GM21515 (cell line): ENCODE data around the gene PCED1B.

Experiments
- ATAC-seq: cut with Tn5 transposase; IDR thresholded peaks from one replicate; pipeline ENCODE4 v1.9.1; 2021; ENCODE audit not compliant: unreplicated experiment

Gene PCED1B

DNA sequence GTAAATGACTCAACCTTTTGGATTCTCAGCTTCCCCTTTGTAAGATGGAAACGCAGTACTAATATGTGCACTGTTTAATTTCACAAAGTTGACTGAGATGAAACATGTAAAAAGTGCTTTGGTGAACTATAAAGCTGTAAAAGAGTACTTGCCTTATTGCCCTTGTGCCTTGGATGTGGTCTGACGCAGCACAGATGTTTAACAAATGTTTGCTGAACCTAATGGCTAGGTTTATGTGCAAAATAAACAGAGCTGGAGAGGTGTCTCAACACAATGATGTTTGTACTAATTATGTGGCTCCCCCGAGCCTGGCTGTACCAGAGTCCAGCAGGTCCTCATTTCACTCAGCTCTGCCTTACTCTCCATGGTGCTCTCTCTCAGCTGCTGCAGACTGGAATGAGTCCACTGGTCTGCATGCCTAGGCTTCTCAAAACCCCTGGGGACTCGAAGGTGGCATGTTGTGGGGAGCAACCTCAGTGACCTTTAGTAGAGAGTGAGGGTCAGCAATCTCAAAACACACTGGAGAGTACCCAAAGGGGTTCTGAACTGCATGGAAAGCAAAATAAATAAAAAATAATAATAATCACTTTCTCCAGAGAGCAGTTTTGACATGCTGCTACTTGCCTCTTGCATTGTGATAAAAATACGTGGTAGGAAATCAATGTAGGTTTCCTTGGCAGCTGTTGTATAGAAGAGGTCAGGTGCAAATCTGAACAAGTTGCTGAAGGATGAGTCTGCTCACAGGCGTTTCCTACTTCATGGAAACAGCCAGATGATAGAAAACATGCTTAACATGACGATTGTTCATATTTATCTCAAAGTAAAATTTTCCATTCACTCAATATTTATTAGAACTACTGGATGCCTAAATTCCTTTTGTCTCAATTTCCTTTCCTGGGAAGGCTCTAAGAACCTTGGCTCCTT, 8.9 kb downstream of the PCED1B start:
- no peak for ATAC-seq

DNA sequence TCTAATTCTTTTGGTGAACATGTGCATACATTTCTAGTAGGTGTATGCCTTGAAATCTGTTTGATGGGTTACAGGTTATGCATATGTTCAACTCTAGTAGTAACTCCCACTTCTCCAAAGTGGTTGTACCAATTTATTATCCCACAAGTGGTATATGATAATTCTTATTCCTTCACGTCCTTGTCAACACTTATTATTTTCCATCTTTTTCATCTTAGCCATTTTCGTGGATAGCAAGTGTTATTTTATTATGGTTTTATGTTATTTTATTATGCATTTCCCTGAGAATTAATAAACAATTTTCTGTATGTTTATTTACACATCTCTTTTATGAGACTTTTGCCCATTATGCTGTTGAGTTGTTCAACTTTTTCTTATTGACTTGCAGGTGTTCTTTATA, 11.6 kb downstream of the PCED1B start:
- no peak for ATAC-seq

DNA sequence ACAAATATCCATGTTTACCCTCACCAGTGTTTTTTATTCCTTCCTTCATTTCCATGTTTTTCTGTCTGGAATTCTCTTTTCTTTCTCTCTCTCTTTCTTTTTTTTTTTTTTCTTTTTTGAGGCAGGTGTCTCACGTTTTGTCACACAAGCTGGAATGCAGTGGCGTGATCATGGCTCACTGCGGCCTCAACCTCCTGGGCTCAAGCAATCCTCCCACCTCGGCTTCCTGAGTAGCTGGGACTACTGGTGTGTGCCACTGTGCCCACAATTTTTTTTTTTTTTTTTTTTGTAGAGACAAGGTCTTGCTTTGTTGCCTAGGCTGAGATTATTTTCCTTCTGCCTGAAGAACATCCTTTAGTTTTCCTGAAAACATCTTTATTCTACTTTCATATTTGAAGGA, 15.4 kb downstream of the PCED1B start:
- no peak for ATAC-seq

DNA sequence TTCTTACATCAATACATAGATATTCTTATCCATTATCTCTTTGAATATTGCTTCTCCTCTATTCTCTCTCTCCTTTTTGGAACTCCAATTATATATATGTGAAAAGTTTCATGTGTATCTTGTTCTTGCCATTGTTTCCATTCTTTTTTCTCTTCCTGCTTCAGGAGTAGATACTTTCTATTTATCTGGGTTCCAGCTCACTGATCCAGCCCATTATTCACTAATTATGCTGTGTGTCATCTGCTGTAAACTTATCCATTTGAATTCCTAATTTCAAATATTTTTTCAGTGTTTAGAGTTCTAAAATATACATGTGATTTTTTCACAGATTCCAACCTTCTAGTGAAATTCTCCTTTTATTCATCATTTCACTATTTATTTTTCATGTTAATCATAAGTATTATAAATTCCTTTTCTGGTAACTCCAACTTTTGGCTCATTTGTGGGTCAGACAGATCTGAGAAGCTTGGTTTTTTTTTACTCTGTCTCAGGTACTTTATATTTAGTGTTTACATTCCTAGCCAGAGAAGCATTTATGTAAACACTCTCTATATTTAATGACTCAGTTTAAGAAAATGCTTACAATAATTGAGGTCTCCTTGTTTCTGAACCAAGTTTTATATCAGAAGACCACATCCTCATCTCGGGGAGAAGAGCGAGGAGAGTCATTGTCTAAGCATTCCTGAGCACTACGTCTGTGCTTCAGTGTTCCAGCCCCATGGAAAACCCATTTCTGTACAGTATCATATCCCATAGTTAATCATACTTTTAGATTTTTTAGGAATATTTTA, 16.2 kb downstream of the PCED1B start:
- no peak for ATAC-seq

DNA sequence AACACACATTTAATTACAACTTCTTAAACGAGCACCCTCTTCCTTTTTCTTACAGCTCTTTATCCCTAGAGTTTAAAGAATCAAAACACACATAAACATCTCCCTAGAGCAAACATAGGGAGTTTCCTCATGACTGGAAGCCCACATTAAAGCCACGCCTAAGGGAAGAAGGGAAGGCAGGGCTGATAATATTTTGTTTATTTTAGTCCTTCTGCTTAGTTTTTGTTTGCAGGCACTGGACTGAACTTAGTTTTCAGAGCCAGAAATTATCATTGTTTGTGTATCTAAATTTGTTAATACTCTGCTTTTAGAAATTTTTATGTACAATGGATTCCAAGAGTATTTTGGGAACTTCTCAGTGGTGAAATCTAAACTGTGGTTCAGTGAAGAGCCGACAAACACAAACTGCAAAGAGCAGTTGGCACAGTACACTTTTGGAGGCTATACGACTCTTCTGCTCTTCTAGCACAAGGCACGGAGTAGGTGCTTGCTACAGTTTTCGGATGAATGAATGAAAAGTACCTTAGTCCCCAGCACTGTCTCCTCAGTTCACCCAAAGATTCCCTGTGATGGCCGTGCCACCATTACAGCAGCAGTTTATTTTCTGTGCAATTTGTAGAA, 18.0 kb downstream of the PCED1B start:
- ATAC-seq, result no peak

DNA sequence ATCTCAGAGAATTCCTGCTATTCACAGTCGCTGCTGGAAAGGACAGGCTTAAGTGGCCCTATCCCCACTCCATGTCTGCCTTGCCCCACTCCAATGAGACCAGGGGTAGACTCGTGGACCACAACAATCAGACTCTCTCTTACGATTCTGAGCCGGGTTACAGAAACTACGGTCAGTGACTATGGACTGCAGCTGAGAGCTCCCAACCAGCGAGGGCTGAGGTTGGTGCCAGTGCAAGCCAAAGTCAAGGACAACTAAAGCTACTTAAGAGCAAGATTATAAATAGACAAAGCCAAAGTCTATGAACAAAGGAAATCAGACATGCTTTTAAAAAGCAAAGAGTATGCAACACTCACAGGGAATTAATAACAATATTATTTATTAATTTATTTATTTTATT, 18.7 kb downstream of the PCED1B start:
- no peak for ATAC-seq

DNA sequence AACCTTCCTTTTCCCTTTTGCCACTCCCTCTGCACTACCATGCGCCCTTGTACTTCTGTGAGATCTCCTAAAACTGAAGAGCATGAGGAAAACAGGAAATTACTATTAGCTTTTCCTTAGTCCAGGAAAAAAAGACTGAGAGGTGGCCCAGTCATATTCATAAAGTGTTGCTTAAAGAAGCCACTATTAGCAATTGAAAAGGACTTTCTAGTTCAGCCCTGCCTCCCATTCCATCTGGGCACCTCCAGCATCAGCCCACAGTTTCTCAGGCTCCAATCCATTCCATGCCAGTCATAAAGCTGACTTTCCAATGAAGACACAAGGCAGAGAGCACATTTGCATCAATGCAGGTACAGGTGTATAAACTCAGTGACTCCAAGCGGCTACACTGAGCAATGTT, 20.2 kb downstream of the PCED1B start:
- ATAC-seq, result no peak

DNA sequence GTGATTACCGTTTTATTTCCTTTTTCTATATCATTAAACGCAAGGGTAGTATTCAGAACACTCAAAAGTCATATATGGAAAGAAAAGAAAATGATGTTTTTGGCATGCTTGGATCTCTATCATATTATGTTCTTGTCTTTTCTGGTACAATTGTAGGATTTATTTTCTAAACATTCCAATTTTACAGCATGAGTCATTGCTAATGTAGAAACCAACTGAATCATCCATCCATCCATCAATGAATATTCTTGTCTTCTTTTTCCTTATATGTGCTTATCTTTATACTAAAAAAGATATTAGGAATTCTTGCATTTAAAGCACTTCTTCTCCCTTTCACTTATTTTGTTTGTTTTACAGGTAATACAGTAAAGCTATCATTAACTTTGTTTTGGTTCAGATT, 20.7 kb downstream of the PCED1B start:
- ATAC-seq, result no peak

DNA sequence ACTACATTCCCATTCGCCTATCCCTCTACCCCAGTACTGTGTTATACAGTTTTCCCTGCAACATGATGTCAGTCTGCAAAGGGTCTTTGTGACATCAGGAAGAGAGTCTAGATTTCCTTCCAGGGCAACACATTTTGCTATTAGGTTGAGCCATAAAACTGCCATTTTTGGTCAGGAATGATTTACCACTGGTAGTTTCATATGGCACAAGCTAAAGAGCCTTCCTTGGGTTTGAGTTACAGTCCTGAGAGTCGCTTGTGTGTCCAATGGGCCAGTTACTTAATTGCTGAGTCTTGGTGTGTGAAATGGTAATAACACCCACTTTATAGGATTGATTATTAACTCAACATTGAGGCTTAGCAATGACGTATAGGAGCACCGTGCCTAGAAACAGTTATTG, 23.0 kb downstream of the PCED1B start:
- ATAC-seq, result no peak

DNA sequence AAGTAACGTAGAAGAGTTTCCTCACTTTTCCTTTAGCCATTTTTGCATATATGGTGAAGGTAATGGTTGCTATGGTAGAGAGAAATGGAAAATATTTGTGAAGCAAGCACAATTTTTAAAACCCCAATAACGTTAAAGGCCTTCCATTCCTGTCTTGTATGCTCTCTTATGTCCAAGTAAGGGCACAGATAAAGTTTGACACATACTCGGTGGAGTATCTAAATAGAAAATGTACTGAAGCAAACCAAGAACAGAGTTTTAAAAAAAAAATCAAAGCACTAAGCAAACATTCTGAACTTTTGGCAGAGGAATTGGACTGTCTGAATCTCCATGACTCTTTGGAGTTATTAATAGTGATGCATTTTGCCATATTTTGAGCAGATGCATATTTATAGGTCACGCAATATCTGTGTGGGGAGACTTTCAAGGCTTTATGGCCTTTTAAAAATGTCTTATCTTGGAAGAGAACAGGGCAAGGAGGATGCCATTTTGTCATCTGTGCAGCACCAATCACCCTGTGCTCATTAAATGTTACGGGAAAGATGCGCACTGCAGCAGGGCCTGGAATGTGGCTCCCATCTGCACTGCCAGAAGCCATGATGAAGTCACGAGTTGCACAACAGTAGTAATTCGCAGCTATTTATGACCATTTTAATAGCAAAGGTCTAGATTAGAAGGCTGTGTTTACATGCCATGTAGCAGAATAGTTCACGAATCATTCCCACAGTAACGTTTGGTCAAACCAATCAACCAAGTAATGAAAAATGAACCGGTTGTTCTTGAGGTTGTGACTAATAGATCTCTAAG, 23.6 kb downstream of the PCED1B start:
- no peak for ATAC-seq

DNA sequence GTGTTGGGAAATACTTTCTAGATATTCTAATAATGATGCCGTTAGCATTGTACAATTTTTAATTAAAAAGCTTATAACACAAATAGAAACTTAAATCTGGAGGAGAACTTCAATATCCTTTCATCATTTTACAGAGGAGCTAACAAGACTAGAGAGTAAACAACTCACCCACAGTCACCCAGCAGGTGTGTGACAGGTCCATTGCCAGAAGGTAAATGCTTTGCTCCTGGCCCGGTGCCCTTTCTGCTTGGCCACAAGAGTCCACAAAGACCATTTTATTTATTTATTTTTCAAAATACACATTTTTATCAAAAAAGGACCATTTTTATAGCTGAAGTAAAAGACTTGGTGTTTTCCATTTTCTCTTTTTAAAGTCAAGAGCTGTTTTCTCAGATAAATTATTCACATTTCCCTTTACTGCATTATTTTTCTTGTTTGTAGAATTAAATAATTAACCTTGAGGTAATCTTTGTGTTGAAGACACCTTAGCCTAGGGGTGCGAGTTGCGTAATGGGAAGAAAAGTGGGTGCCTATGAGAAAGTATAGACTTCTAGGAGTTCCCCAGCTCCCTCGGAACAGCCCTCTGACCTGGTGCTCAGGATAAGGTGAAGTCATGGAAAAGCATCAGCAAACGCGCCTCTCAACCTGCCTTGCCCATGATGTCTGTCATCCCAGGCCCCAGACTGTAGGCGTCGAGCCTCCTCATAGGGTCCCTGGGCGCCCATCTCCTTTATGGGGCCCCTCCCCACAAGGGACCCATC, 26.7 kb downstream of the PCED1B start:
- no peak for ATAC-seq

DNA sequence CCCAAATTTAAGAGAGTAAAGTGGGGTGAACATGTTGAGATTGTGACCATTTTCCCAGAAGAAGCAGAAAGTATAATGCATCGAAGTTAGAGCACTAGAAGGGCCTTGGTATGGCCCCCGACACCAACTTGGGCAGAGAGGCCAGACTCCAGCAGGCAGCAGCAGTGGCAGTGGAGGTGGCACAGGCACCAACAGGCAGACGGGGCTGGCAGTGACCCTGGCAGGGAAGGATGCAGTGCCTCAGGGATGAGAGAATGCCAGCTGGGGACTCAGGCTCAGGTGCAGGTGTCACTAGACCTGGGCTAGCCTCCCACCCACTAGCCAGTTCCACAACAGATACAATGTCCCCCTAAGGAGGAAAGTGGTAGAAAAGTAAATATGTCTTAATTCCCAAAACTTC, 28.0 kb downstream of the PCED1B start:
- no peak for ATAC-seq

DNA sequence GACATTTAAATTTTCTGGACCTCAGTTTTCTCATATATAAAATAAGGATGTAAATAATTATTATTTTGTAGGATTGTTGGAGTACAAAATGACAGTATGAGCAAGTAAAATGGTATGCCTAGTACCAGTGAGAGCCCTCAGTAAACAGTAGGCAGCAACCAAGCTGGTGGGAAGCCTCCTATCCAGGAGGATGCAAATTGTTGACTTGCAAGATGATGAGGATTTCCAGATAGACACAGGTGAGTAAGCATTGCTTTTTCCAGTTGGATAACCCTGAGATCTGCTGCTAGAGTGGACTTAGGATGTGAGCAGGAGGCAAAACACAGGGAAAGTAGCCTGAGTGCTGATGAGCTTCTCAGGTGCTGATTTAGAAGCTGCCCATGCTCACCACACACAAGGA, 28.5 kb downstream of the PCED1B start:
- ATAC-seq, result no peak

DNA sequence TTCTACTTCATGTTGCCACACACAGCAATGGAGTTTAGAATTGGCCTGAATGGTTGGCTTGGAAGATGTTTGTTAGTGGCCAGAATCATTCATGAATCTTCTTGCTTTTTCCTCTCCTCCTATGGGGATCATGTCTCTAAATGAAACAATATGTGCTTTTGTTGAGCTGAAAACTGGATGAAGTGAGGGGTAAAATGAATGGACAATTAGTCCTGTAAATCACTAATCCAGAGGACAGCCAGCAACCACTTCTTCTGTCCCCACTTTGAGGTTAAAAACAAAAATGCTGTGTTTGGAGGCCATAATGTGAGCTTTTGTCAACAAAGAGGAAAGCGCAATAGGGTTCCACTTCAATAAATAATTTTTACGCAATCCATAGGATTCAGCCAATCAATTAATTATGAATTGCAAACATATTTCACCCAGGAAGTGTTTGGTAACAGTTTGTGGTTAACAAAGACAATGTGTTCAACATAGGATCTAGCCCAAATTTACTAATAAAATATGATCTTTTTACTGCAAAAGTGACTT, 30.7 kb downstream of the PCED1B start:
- no peak for ATAC-seq

DNA sequence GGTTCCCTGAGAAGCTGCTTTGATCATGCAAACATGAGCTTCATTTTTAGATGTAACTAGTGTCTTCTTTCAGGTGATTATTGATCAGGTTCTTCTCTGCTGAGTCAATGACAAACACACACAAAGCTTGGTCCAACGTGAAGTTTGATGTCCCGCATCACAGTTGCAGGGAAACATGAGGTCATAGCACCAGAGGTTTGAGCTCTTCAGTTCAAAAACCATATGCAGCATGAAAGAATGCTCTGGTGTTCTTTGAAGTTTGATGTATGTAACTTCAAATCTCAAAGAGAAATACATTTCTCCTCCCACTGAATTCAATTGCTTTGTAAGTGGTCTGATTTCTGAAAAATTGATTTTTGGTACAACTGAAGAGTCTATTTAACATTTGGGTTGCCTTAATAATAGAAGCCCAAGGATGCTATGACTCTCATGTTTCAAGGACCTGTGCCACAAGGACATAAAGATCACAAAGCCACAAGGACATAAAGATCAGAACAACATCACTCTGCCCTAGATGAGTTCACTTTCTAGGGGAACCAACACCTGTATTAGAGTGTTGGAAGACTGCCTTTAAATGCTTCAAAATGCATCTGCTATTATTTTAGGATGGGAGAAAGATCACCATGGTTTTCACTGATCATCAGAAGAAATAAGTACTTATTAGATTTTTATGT, 31.4 kb downstream of the PCED1B start:
- ATAC-seq, result no peak

DNA sequence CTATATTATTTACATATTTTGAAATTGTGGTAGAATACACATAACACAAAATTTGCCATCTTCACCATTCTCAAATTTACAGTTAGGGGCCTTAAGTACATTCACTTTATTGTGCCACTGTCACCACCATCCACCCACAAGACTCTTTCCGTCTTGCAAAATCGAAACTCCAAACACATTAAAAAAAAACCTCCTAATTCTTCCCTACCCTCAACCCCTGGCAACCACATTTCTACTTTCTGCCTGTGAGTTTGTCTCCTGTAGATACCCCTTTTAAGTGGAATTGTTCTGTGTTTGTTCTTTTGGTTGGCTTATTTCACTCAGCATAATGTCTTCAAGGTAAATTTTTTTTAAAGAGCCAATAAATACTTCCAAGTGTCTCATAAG, 32.0 kb downstream of the PCED1B start:
- no peak for ATAC-seq

DNA sequence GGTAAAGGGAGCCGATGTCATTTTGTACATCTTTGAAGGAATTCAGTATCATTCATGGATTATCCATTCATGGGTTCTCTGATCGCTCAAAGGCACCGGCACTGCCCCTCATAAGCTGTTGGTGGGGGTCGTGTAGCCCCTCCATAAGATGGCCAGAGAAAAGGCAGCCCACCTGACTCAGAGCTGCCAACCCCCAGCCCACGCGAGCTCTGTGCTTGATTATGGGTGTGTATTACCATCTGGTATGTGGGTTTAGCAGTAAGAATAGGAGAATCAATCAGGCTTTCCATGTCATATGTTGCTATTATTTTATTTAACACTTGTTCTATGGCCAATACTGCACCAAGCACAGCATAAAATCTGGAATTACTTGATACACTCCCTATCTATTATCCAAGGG, 32.4 kb downstream of the PCED1B start:
- ATAC-seq, result no peak

DNA sequence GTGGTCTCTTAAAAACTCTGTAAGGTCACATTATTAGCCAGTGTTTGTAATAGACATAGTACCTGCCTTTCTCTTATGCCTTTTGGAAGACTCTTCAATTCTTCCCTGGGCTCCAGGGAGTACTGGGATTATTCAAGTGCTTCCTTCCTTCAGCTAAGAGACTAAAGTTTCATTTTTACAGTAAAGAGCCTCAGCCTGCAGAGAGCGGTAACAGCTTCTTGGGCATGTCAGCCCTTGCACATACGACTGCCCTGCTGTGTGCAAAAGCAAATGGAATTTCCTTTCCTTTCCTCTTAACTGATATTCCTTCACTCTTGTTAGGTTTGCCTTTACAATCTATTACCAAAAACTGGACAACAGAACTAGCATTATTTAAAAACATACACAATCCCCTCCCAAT, 33.3 kb downstream of the PCED1B start:
- no peak for ATAC-seq

DNA sequence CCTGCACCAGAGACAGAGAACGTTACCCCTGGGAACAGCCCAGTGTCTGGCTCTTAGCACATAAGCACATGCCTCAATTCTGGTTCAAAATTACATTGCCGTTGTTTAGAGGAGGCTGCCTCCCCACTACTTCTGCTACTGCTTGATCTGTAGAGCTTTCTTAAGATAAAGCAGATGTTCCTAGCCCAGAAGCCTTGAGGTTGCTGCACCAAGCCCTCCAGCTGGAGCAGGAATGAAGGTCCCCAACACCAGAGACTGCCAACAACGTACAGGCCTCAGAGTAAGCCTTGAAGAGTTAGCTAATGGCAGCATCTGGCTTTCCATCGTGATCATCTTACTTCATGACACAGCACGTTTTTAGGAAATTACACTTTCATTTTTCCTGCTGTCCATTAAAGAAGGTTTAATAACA, 35.1 kb downstream of the PCED1B start:
- no peak for ATAC-seq
